ENCODE results near the gene SFR1. TPM values are rescaled to one million over a fixed set of nuclear protein-coding genes. Genes with fewer than 3 reads are reported as not detected.

The SFR1 gene
- total RNA-seq, 1 experiment from 2014 or later, result 3.2 TPM

GRCh38 chr10:104104926-104105325, 17.0 kb upstream of the SFR1 start:
- no peak for DNase-seq (ENCODE audit: low spot score)

DNA sequence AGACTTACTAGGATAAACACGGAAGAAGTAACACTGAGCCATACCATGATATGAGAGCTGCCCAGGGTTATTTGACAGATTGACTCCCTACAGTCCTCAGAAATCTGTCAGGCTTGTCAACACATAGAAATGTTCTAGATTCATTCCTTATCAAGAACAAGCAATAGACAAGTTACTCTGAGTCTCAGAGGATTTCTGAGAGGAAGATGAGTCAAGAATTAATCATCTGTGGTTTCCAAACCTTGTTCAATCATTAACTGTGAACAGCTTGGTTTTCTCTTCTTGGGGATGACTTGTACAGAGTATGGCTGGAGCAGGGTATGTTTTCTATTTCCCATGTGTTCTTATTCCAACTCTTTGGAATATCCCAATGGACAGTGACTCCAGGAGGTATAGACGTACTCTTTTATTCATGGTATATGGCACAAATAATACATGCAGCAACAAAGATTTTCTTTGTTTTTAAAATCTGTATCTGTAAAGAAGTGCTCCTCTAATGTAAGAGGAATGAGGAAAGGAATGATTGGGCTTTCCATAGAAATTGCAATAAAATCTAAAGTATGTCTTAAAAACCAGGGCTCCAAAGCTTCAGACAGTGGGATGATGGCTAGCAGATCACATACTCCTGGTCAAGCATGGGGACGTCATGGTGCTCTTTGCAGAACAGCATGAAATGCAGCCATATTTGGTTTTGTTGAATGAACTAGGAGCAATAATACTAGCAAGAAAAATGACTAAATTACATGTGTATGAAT, 11.9 kb upstream of the SFR1 start:
- DNase-seq (ENCODE audit: low spot score), result peak; percentile 52

DNA sequence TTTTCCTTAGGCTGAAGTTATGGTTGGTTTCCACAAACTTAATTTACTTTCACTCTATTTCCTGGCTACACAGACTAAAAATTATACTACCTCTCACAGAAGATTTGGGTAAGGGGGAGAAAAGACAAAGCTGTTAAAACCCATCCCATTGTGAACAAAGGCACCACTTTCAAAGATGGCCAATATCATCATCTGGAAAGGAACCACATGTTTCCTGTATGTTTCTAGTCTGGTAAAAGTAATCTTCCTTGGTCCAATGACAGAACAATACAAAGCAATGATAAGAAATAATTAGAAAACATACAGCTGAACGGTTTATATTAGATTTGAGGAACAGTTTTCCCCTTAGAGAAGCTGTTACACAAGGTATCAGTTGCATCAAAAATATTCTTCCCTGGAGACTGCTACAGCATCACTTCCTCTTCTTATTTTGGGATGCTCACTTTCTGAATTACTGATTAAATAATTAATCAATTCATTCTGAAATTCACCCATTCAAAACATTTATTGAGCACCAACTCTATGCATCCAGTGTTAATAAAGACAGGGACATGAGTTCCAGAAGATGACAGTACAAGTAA, 8.5 kb upstream of the SFR1 start:
- DNase-seq (ENCODE audit: low spot score), result no peak

GRCh38 chr10:104117839-104118323, 4.1 kb upstream of the SFR1 start:
- peak; percentile 88 for DNase-seq (ENCODE audit: low spot score)

DNA sequence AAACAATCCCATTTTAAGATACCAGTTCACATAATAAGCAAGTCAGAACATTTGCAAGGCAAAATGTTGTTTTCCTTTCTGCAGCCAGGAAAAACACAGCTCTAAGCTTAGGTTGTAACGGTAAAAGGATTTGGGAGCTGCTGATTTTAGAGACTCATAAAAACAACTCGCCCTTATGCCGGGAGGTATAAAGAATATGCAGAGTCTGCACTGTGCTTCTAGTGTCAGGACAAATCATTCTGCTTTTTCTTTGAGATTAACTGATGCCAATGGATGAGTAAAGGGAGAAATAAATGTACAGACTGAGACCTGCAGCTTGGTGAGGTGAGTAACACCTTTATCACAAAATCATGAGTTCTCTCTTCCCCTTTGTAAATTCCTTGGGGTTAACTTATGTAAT, 2.0 kb upstream of the SFR1 start:
- DNase-seq (ENCODE audit: low spot score), result peak; percentile 24

DNA sequence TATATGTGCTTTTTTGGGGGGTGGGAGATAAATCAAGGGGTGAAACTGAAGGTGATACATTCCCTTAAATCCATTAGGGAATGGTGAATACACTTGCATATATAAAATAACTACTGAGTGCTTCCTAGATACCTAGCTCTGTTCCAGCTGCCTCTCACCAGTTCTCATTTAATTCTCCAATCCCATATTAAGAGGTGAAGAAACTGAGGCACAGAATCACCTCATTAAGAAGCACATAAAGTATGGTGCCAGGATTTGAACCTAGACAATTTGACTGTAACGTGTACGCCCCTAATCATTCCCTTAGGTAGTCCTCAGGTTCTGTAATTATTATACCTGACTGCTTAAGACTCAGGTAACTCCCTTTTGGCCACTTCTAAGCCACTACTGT, 1.5 kb upstream of the SFR1 start:
- no peak for DNase-seq (ENCODE audit: low spot score)

GRCh38 chr10:104120903-104121484, 977 bp upstream of the SFR1 start:
- DNase-seq (ENCODE audit: low spot score), result peak; percentile 97

DNA sequence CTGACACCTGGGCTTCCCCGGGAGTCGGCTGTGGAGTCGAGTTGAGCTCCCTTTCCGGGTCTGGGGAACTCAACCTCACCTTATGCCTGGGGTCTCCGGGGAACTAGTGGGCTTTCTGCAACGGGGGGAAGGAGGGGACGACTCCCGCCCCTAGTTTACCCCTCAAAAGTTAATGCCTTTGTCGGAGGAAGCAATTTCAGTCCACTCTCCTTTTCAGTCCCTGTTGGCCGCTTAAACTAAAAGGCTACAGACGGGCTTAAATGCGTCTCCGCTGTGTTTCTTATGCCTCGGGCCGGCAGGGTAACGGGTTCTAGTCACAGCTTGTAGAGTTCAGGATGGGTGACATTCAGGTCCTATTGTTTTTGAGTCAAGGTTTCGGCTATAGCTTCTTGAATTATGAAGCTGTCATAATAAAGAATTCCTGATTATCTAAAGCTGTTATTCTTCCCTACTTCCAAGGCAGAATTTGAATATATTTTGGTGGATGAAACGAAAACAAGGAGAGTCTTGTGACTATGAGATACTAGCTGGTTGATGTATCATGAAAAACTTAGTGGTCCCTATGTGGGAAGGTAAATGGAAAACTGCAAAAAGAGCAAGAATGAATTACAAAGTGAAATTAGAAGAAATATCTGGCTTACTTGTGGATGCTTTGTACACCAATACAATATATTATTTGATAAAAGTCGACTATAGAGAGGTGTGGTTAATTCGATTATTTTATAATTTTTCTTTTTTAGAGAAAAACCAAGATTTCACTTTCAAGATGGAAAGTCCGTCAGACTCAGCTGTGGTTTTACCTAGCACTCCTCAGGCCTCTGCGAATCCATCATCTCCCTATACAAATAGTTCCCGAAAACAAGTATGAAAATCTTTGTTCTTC, 495 bp downstream of the SFR1 start:
- peak; percentile 40 for DNase-seq (ENCODE audit: low spot score)

DNA sequence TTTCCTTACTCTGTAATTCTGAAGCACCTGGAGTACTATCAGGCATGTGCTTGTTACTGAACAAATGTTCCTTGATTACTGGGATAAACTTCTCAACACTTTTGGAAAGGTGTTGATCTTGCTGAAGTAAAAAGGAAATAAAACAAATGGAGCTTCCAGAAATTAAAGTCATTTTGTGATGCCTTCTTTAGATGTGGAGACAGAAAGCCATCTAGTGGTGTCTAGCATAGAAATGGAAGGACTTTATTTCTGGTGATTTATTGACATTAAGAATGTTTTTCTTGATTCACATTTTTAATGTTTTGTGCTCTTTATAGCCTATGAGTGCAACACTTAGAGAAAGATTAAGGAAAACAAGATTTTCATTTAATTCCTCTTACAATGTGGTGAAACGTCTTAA, 1.4 kb downstream of the SFR1 start:
- DNase-seq (ENCODE audit: low spot score), result peak; percentile 40

DNA sequence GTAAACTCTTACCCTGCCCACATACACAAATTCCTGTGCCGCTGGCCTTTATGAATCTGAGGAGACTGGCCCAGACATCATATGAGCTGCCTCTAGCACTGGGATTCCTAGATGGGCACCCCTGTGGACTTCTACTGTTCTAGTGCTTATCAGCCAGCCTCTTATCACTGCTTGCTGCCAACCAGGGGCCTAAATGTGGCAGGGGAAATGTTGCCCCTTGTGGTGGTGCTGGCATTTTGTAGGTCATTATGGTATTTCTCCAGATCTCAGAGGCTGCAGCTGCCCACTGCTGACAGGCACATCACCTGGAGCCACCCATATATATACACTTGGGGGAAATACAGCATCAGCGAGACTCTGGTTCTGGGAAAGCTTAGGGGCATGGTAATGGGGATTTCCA, 5.4 kb downstream of the SFR1 start:
- peak; percentile 49 for DNase-seq (ENCODE audit: low spot score)

DNA sequence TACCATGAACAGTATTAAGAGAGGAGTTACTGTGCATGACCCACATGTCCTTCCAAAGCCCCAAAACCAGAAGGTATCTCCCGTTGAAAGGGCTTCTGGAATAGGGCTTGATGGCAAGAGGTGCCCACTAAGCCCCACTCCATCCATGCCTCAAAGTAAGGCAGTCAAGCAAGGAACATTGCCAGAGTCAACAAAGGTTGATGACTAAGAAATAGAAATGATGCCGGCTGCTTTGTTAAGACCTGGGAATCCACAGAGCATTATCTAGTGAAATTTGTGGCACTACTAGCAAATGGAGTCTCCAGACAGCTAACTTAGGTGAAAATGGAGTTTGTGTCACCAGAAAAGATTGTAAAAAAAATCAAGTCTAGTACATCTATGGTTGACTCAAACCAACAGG, 6.2 kb downstream of the SFR1 start:
- DNase-seq (ENCODE audit: low spot score), result no peak

DNA sequence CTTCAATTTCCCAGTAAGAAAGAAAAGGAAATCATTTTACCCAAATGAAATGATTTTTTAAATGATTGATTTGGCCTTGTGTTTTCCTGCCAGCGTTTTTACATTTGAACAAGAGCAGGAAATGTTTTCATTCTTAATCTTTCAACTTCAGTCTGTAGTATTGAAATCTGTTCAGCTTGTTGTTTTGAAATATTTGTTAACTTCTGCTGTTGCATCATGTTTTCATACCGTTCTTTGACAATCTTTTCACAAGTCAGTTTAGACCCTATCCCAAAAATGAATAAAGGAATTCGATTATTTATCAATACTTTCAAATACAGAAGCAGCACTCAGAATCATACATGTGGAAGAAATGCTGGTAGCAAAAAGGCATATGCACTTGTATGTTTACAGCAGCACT, 8.1 kb downstream of the SFR1 start:
- no peak for DNase-seq (ENCODE audit: low spot score)

DNA sequence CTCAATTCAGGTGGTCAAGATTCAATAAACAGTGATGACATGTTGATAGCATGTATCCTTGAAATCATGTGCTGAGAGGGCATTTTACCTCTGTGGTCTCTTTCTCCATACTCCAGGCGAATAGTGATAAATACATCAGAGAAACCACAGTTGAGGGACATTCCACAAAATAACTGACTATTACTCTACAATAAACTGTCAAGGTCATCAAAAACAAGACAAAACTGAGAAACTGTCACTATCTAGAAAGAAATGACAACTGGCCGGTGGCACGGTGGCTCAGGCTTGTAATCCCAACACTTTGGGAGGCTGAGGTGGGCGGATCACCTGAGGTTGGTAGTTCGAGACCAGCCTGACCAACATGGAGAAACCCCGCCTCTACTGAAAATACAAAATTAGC, 16.2 kb downstream of the SFR1 start:
- no peak for DNase-seq (ENCODE audit: low spot score)

DNA sequence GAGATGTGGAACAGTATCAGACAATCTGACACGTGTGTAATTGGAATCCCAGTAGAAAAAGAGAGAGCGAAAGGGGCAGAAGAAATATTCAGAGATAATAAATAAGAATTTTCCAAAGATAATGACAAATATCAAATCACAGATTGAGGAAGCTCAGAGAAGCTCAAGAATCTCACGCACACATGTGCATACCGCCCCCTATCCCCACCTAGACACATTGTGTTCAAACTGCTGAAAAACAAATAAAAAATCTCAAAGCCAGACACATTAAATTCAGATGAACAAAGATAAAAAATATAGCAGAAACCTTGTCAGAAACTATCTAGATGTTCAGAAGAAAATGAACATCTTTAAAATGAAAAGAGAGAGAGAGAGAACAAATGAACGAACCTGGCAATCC, 17.2 kb downstream of the SFR1 start:
- DNase-seq (ENCODE audit: low spot score), result peak; percentile 33

DNA sequence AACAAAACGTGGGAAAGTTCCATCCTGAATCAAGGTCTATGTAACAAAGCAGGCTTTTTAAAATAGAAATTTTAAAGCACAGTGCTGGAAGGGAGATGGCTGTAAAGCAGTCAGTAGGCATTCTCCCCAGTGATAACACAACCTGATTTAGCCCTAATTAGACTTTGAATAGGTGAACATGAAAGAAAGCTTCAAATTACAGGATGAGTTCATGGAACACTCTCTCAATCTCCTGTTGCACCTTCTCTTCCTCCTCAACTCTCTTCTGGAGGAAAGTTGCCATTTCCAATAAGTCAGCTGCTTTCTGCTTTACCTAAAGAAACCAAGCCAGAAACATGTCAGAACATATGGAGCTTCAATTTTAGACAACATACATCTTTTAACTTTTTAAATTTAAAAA, 20.1 kb downstream of the SFR1 start:
- no peak for DNase-seq (ENCODE audit: low spot score)

- DNase-seq (ENCODE audit: low spot score), result no peak
Measured at GRCh38 chr10:104143829-104144228, 21.9 kb downstream of the SFR1 start.

- DNase-seq (ENCODE audit: low spot score), result no peak
Measured at GRCh38 chr10:104144931-104145330, 23.0 kb downstream of the SFR1 start.

DNA sequence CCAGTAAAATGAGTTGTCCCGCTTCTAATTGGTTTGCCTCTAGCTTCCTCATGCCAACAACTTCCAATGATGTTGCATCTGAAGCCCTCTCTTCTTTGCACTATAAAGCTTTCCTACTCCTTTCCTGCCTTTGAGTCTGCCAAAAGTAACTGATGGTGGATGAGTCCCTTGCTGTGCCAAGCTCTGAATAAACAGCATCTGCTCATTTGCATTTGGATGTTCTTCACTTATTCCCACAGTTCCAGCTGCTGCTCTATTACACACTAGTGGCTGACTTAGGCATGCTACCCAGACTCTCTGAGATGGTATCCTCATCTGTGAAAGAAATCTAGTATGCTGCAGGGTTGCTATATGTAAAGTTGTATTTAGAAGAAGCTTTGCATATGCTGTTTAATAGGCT, 24.9 kb downstream of the SFR1 start:
- no peak for DNase-seq (ENCODE audit: low spot score)

DNA sequence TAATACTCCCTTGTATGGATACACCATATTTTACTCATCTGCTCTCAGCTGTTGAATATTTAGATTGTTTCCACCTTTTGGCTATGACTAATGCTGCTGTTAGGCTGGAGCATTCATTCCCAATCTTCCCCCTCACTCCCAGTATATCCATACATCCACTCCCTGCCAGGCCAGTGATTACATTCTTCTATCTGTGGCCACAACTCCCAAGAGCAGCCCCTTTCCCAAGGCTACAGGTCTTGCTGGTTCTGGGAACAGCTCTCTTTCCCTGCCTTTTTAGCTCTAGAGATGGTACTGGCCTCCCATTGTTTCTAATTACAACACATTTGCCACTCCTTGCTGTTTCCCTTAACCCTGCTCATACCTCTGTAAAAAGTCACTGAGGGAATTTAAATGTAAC, 28.2 kb downstream of the SFR1 start:
- no peak for DNase-seq (ENCODE audit: low spot score)

GRCh38 chr10:104151737-104152136, 29.8 kb downstream of the SFR1 start:
- no peak for DNase-seq (ENCODE audit: low spot score)

- DNase-seq (ENCODE audit: low spot score), result no peak
Measured at GRCh38 chr10:104155591-104155990, 33.6 kb downstream of the SFR1 start.

DNA sequence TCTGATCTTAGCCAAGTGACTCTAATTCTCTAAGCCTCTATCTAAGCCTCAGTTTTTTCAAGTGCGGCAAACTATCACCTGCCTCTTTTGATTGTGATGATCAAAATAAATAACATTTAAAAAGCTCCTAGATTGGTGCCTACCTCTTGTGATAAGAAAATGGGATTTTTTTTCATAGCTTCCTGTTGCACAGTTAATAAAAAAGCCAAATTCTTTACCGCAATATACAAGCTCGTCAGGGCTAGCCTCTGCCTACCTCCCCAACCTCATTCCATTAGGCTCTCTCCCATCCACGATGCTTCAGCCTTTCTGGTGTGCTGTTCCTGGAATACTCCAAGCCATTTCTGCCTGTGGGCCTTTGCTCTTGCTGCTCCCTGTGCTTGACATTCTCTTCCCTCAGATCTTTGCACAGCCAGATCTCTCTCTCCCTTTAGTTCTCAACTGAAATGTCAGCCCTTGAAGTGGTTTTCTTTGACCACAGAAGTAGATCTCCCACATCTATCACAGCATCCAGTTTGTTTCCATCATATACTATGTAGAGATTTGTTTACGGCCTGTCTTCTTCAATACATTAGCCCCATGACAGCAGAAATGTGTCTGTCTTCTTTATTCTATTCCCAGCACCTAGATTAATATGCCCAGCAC, 48.8 kb downstream of the SFR1 start:
- DNase-seq (ENCODE audit: low spot score), result no peak
